MM.1S (cell line): ENCODE measurements around the gene COX5A.

ENCODE experiments used
- EZH2 ChIP-seq: fragments of 300-600 bp; sonication (generic); optimal IDR thresholded peaks from 2 replicates; pipeline ENCODE3; 2017; ENCODE audit warnings: low read depth, mild to moderate bottlenecking, antibody characterized with exemption, low read length, mixed read lengths
- EZH2phosphoT487 ChIP-seq: fragments of 300-600 bp; sonication (generic); IDR thresholded peaks from 2 replicates; pipeline ENCODE4 v1.6.1; 2018; ENCODE audit warnings: antibody characterized with exemption, low read length
- TF ChIP-seq, protein P1 (sequence below): fragments of 300-600 bp; sonication (generic); IDR thresholded peaks from 2 replicates; pipeline ENCODE4 v1.5.1; 2016; ENCODE audit warnings: antibody characterized with exemption, low read length, mixed read lengths

DNA sequence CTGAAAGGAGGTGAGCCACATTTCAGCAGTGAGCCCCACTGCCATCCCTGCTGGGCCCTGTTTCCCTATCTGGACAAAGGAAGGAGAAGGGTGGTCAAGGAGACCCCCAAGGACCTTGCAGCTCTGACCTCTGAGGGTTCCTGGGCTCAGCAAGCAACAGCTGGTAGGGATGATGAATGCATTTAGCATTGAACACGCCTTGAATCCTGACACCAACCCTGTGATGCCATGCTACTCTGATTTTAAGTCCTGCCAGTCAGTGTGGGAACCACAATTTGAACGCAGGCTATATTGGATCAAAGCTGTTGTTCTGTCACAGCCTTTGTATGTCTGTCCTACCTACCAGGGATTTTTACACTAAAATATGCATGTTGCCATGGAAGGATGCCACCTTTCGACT is 41.6 kb downstream of the COX5A start:
- TF ChIP-seq, protein P1, sequence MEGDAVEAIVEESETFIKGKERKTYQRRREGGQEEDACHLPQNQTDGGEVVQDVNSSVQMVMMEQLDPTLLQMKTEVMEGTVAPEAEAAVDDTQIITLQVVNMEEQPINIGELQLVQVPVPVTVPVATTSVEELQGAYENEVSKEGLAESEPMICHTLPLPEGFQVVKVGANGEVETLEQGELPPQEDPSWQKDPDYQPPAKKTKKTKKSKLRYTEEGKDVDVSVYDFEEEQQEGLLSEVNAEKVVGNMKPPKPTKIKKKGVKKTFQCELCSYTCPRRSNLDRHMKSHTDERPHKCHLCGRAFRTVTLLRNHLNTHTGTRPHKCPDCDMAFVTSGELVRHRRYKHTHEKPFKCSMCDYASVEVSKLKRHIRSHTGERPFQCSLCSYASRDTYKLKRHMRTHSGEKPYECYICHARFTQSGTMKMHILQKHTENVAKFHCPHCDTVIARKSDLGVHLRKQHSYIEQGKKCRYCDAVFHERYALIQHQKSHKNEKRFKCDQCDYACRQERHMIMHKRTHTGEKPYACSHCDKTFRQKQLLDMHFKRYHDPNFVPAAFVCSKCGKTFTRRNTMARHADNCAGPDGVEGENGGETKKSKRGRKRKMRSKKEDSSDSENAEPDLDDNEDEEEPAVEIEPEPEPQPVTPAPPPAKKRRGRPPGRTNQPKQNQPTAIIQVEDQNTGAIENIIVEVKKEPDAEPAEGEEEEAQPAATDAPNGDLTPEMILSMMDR = no peak
- no peak for TF ChIP-seq EZH2
- no peak for TF ChIP-seq EZH2phosphoT487
